Ishikawa (cell line): ENCODE measurements around the gene ARID1B.

Source experiments
- CEBPB ChIP-seq: IDR thresholded peaks from 2 replicates; pipeline ENCODE4 v1.6.1; 2012
- MAX ChIP-seq: IDR thresholded peaks from 2 replicates; pipeline ENCODE4 v1.6.1; 2012
- RAD21 ChIP-seq: IDR thresholded peaks from 2 replicates; pipeline ENCODE4 v1.6.1; 2012; ENCODE audit warnings: low read depth

- TF ChIP-seq RAD21 (no peak), CEBPB (no peak), MAX (no peak)
Observed at GRCh38 chr6:157107915-157108651, 330.9 kb downstream of the ARID1B start.
